ENCODE measurements around the gene PIAS1.

DNA sequence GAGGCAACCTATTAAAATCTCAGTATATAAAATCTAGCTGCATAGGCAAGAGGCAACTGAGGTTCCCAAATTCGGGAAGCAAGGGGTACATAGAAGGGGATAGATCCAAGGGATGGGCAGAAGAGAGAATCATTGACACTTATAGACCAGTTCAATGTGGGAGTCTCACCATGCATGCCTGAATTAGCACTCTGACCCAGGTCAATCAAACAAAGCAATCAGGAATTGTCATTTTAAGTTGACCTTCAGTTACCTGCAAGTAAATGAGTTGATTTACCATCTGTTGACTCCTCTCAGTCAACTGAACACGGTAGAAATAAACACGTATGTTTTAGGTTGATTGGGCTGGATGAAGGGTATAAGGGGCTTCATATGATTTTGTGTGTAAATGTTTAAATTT is 33.4 kb upstream of the PIAS1 start:
- TF ChIP-seq EP300 (IDR thresholded peaks at IDR 0.05) (no peak), CTCF (IDR thresholded peaks at IDR 0.05) (no peak)

All from tibial nerve (tissue), 4 donors.